22Rv1 (cell line): ENCODE results near the gene ITGA8.

Experiments
- CTCF ChIP-seq: fragments of 450-650 bp; IDR thresholded peaks from 2 replicates; pipeline ENCODE4 v1.5.1; 2017; ENCODE audit warnings: mild to moderate bottlenecking
- ZFX ChIP-seq: fragments of 450-650 bp; IDR thresholded peaks from 2 replicates; pipeline ENCODE4 v1.6.1; 2017; ENCODE audit warnings: antibody characterized with exemption, borderline replicate concordance

DNA sequence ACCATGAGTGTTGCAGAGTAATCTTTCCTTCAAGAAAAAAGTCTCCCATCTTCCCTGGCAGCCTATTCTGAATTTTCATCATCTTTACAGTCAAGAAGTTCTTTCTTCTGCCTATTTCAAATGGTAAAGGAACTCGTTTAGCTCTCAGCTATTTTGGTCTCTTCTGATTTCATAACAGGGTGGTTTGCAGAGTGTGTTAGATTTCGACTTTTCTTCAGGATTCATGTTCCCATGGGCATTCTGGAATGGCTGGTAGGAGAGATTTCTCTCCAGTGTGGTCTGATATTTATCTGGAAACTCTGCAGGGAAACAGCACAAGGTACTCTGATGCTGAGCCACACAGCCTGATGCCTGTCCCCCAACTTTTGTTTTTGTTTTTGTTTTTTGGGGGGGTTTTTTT, 237.6 kb downstream of the ITGA8 start:
- TF ChIP-seq CTCF (no peak), ZFX (no peak)
